ENCODE data around the gene MAP2K1. TPM values are rescaled to one million over a fixed set of nuclear protein-coding genes. Genes with fewer than 3 reads are reported as not detected.

MAP2K1 gene
- total RNA-seq: 27.0 TPM

DNA sequence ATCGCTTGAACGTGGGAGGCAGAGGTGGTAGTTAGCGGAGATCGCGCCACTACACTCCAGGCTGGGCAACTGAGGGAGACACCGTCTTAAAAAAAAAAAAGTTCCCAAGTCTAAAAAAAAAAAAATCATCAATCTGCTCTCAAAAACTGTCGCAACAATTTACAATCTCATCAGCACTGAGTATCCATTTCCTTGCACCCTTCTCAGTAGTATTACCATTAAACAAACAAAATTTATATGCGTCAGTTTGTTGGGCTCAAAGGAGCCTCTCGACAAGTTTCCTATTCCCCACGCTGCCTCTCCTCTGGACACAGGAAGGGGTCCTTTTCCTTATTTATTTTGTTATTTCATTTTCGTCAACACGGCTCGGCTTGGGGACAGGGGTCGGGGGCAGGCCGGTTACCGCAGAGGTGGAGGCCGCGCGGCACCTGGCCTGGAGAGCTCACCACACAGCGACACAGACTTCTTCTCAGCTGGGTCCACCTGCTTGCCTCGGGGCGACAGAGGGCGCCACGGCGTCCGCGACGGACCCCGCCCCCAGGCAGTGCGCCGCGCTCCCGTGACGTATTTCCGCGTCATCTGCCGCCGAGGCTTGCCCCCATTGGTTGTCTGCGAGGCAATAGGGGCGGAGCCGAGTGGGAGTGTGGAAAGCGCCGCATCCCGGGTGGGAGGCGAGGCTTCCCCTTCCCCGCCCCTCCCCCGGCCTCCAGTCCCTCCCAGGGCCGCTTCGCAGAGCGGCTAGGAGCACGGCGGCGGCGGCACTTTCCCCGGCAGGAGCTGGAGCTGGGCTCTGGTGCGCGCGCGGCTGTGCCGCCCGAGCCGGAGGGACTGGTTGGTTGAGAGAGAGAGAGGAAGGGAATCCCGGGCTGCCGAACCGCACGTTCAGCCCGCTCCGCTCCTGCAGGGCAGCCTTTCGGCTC is at the start of gene MAP2K1:
MAP2K1 (plus strand) TSS at position 709 of the 920 bp plus-strand sequence. CDS start 436 bp downstream, outside the sequence.

DNA sequence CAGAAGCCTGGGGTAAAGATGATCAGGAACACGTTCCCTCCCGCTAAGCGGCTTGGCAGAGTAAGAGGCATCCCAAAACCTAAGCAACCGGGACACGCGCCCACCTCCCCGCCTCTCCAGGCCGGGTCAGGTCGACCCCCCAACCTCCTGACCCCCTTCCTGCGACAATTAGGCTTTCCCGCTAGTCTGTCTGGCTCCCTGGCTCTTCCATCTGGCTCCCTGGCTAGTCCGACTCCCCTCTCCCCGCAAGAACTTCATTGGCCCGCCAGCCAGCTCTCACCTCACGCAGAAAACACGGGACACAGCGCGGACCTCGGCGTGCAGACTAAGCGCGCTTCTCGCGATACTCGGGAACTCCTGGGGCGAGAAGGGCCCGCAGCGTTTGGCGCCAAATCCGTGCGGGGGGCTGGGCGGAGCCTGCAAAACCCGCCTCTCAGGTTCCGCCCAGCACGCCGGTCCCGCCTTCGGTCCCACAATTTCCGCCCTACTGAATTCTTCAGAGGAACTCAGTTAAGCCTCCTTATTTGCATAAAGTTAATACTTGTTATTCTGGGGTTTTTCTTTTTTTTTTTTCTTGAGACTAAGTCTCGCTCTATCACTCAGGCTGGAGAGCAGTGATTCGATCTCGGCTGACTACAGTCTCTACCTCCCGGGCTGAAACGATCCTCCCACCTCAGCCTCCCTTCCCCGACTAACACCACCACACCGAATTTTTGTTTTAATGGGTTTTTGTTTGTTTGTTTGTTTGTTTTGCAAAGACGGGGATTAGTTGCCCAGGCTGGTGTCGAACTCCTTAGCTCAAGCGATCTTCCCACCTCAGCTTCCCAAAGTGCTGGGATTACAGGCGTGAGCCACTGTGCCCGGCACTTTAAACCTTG is 30.1 kb upstream of the MAP2K1 start, which contains the start of gene TIPIN:
TIPIN (minus strand) TSS at position 327 of the 878 bp plus-strand sequence. CDS start 3,738 bp downstream, outside the sequence.

DNA sequence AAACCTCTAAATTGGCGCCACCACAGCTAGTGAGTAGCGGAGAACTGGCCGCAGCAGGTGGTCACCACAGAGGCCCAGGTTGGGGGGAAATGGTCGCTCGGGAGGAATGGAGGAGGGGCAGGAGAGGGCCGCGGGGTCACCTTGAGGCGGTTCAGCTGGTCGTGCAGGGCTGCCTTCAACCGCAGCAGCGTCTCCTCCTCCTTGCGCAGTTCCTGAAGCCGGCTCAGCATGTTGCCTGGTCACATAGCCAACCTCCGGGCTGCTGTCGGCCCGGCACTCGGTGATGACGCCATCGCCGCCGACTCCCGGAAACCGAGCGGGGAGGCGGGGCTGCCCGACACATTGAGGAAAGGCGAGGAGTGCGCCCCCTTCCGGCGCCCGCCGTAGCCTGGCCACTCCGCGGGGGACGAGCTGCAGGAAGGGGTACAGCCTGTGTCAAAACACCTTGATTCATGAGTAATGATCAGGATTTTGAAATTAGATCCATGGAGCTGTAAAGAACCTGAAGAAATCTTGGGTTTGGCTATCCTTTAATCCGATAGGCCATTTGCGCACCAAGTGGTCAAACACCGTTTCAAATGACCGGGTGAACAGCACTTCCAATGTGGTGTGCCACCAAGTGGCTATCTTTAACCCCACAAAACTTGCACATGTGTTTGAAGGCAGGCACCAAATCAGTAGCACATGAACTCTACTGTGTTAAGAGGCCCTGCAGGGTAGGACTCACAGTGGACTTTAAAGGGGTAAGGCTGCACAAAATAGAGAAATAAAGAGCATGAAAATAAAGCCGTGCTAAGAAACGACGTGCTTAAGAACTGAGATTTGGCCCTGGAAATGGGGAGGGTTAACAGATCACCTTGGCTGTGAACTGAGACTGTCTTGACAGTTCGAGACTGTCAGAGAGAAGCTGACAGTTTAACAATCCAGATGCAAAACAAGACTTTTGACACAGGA is 111.1 kb downstream of the MAP2K1 start, which contains the start of gene SNAPC5:
SNAPC5 (minus strand) TSS at position 261 of the 954 bp plus-strand sequence; CDS start at position 230, 31 bp downstream.

DNA sequence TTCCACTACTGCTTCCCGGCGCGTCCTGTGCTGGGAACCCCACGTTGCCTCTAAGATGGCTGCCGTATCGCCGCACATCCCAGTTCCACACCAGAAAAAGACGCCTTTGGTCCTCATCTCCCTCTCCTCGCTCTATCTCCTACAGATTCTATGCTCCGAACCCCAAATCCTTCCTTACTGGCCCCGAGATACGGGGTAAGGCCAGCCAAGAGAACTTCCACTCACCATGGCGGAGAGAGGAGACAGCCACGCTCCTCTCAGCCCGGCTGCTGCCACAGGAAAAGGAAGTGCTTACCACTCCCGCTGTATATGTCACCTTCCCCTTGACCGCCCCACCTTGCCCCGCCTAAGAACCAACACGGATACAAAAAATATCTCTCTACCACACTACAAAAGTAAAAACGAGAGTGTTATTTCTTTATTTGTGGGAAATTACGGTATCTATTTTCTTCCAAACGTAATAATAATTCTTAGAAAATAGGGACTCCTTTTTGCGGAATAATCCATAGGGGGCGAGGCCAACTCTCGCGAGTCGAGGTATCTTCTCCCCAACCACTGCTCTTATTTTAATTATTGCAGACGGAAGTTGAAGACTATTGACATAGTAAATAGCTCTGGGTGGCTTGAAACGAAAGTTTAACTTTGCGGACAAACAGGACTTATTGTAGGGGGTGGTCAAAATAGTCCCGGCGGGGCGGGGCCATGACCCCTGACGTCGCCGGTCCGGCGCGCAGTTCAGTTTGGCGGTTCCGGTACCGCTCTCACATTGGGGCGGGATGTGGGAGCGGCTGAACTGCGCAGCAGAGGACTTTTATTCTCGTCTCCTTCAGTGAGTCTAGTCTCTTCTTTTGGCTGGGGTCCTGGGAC is 118.1 kb downstream of the MAP2K1 start, which contains the start of the genes RPL4 and ZWILCH:
RPL4 (minus strand) TSS at position 293 of the 867 bp plus-strand sequence; CDS start at position 228, 65 bp downstream.
ZWILCH (plus strand) TSS at position 764 of the 867 bp plus-strand sequence; CDS start at position 777, 13 bp downstream.

Other genes starting within 250 kb of the MAP2K1 start
- 17.7 TPM for gene MEGF11, start 133.2 kb upstream of the MAP2K1 start, total RNA-seq
- 48.4 TPM for gene DIS3L, start 93.3 kb upstream of the MAP2K1 start, total RNA-seq
- gene TIPIN, start 30.2 kb upstream of the MAP2K1 start, total RNA-seq: 23.7 TPM
- 28.8 TPM for gene SNAPC5, start 110.8 kb downstream of the MAP2K1 start, total RNA-seq
- gene RPL4, start 117.9 kb downstream of the MAP2K1 start, total RNA-seq: 3,215 TPM
- gene ZWILCH, start 118.4 kb downstream of the MAP2K1 start, total RNA-seq: 18.3 TPM
- 17.3 TPM for gene LCTL, start 179.1 kb downstream of the MAP2K1 start, total RNA-seq

Measured in camera-type eye (tissue), 1 donor.